Naive thymus-derived CD8-positive, alpha-beta T cell (primary cell): Measurements from ENCODE around the gene FZD7. TPM values are rescaled to one million over a fixed set of nuclear protein-coding genes. Genes with fewer than 3 reads are reported as not detected.

Experiments used
- ATAC-seq, 2 donors: fragments of 150-1000 bp; cut with Tn5 transposase in 1 of 2; sonication (Bioruptor Pico), chemical (Tn5 transposase) in 1 of 2; 1 replicate in 1 of 2; 2 replicates in 1 of 2; pipeline ENCODE4 v1.10.0; 2021; ENCODE audit warnings: mild to moderate bottlenecking in 2 of 2, moderate library complexity in 2 of 2
- POLR2A ChIA-PET: fragments of 350-600 bp; sonication (Branson Sonifier 250); formaldehyde crosslinking; loops from one replicate; lab custom pipeline; 2021; ENCODE audit warnings: antibody characterized with exemption; lab: Charles Lee
- DNase-seq, 10 donors: peaks; one replicate each; pipeline versions ENCODE4 v3.0.0 to v3.0.0-alpha.2; 2020 to 2022
- H3K27ac Mint-ChIP-seq, 10 donors: one replicate each; pipeline ENCODE4 v1.8.0; 2020 to 2022; ENCODE audit warnings: mild to moderate bottlenecking in 10 of 10, mixed read lengths in 10 of 10, moderate library complexity in 4 of 10, inconsistent platforms in 1 of 10
- H3K27me3 Mint-ChIP-seq, 5 donors: one replicate each; pipeline ENCODE4 v1.8.0; 2021 to 2022; ENCODE audit warnings: mixed read lengths in 5 of 5
- H3K36me3 Mint-ChIP-seq, 3 donors: one replicate each; pipeline ENCODE4 v1.8.0; 2020 to 2022; ENCODE audit warnings: mixed read lengths in 3 of 3, mild to moderate bottlenecking in 2 of 3, inconsistent platforms in 1 of 3
- H3K4me1 Mint-ChIP-seq, 4 donors: one replicate each; pipeline ENCODE4 v1.8.0; 2021 to 2022; ENCODE audit warnings: mixed read lengths in 4 of 4
- H3K4me3 Mint-ChIP-seq, 10 donors: one replicate each; pipeline ENCODE4 v1.8.0; 2020 to 2022; ENCODE audit warnings: mild to moderate bottlenecking in 10 of 10, mixed read lengths in 10 of 10, moderate library complexity in 6 of 10, inconsistent platforms in 1 of 10
- H3K9me3 Mint-ChIP-seq, 9 donors: one replicate each; pipeline ENCODE4 v1.8.0; 2020 to 2022; ENCODE audit warnings: mixed read lengths in 9 of 9, mild to moderate bottlenecking in 3 of 9, inconsistent platforms in 1 of 9, moderate library complexity in 1 of 9
- polyA plus RNA-seq, 3 donors: library from polyadenylated mRNA; unstranded; fragments of 300-500 nt; fragmentation: Illumina TruSeq; gene quantifications; one replicate each; pipeline ENCODE4 v1.2.3, GENCODE V29; 2021
- total RNA-seq, 8 experiments: library from RNA in 2 of 8; stranded (reverse) in 2 of 8; gene quantifications; one replicate each; pipeline ENCODE4 v1.2.3 and lab custom pipeline; 2021 to 2026

FZD7 gene
- total and polyA plus RNA-seq, 5 experiments from 2014 or later = 0.07 to 1.2 (median 0.94) TPM; not detected in 2

- Mint-ChIP-seq H3K36me3 (no peaks in the 10 kb centered on the region), H3K27ac (peak overlapping the region in 8 of 10 donors; percentile 12 to 79 (median 49)), H3K9me3 (no peaks in the 10 kb centered on the region), H3K4me1 (peaks cover 9 to 16% (median 12%) of the 10 kb centered on the region in 4 donors), H3K27me3 (peaks cover 4 to 11% (median 9%) of the 10 kb centered on the region in 5 donors), H3K4me3 (peak overlapping the region in 9 of 10 donors; percentile 84 to 99 (median 92))
- DNase-seq = peak in 5 of 10 donors; percentile 10 to 44 (median 30)
- peak; percentile 25 to 34 for ATAC-seq
- POLR2A ChIA-PET = no interaction called here
Observed at GRCh38 chr2:202032846-202033316, 774 bp upstream of the FZD7 start.

- peaks cover 10 to 24% (median 21%) of the 10 kb centered on the region in 5 donors for H3K27me3 Mint-ChIP-seq
- DNase-seq = peak in 5 of 10 donors; percentile 6 to 38 (median 34)
- peaks cover 9 to 16% (median 12%) of the 10 kb centered on the region in 4 donors for H3K4me1 Mint-ChIP-seq
Observed at GRCh38 chr2:202034249-202035088, 814 bp downstream of the FZD7 start.

GRCh38 chr2:202035089-202035940, 1.7 kb downstream of the FZD7 start:
- POLR2A ChIA-PET = no interaction called here
- Mint-ChIP-seq H3K4me3 (peak overlapping the region in 2 of 10 donors; percentile 91 to 92), H3K9me3 (peaks cover 0 to 2% (median 0%) of the 10 kb centered on the region in 9 donors), H3K27ac (peak overlapping the region in 2 of 10 donors; percentile 76 to 90), H3K36me3 (no peaks in the 10 kb centered on the region), H3K4me1 (peaks cover 9 to 16% (median 12%) of the 10 kb centered on the region in 4 donors), H3K27me3 (peaks cover 14 to 32% (median 29%) of the 10 kb centered on the region in 5 donors)
- ATAC-seq (peak in 1 of 2 donors; percentile 4), DNase-seq (peak in 3 of 10 donors; percentile 5 to 23 (median 18))

More at GRCh38 chr2:202034249-202035088, 814 bp downstream of the FZD7 start:
- Mint-ChIP-seq H3K4me3 (peak overlapping the region in 5 of 10 donors; percentile 81 to 92 (median 89)), H3K36me3 (no peaks in the 10 kb centered on the region), H3K27ac (peak overlapping the region in 6 of 10 donors; percentile 33 to 90 (median 80)), H3K9me3 (peaks cover 0 to 2% (median 0%) of the 10 kb centered on the region in 9 donors)
- peak; percentile 11 to 28 for ATAC-seq
- POLR2A ChIA-PET = no interaction called here

- Mint-ChIP-seq H3K36me3 (no peaks in the 10 kb centered on the region), H3K9me3 (peaks cover 0 to 2% (median 0%) of the 10 kb centered on the region in 9 donors), H3K27ac (no peak overlapping the region), H3K27me3 (peaks cover 18 to 39% (median 35%) of the 10 kb centered on the region in 5 donors), H3K4me1 (peaks cover 9 to 16% (median 12%) of the 10 kb centered on the region in 4 donors), H3K4me3 (no peak overlapping the region)
- DNase-seq = no peak
- ATAC-seq = no peak
- POLR2A ChIA-PET = no interaction called here
Observed at GRCh38 chr2:202035941-202036372, 2.3 kb downstream of the FZD7 start.

- Mint-ChIP-seq H3K27me3 (peaks cover 22 to 46% (median 37%) of the 10 kb centered on the region in 5 donors), H3K4me3 (no peak overlapping the region), H3K9me3 (peaks cover 0 to 2% (median 0%) of the 10 kb centered on the region in 9 donors), H3K36me3 (no peaks in the 10 kb centered on the region), H3K27ac (no peak overlapping the region), H3K4me1 (peaks cover 9 to 14% (median 11%) of the 10 kb centered on the region in 4 donors)
- POLR2A ChIA-PET = no interaction called here
- no peak for ATAC-seq
- no peak for DNase-seq
Observed at GRCh38 chr2:202036601-202037037, 3.0 kb downstream of the FZD7 start.

- ATAC-seq = no peak
- H3K4me3 Mint-ChIP-seq = no peak overlapping the region
- no peaks in the 10 kb centered on the region for H3K36me3 Mint-ChIP-seq
- no peak for DNase-seq
- H3K4me1 Mint-ChIP-seq = peaks cover 8 to 11% (median 9%) of the 10 kb centered on the region in 4 donors
- peaks cover 0 to 2% (median 0%) of the 10 kb centered on the region in 9 donors for H3K9me3 Mint-ChIP-seq
- POLR2A ChIA-PET = no interaction called here
- H3K27me3 Mint-ChIP-seq = peaks cover 25 to 47% (median 39%) of the 10 kb centered on the region in 5 donors
- no peak overlapping the region for H3K27ac Mint-ChIP-seq
Observed at GRCh38 chr2:202037086-202037485, 3.4 kb downstream of the FZD7 start.

GRCh38 chr2:202038471-202039277, 5.0 kb downstream of the FZD7 start:
- ATAC-seq = no peak
- Mint-ChIP-seq H3K36me3 (no peaks in the 10 kb centered on the region), H3K4me1 (peaks cover 0 to 4% (median 3%) of the 10 kb centered on the region in 4 donors), H3K4me3 (no peak overlapping the region), H3K27ac (no peak overlapping the region), H3K27me3 (peaks cover 22 to 50% (median 35%) of the 10 kb centered on the region in 5 donors), H3K9me3 (peaks cover 0 to 2% (median 0%) of the 10 kb centered on the region in 9 donors)
- no peak for DNase-seq
- POLR2A ChIA-PET = no interaction called here

- DNase-seq (no peak), ATAC-seq (no peak)
- Mint-ChIP-seq H3K27me3 (peaks cover 26 to 54% (median 37%) of the 10 kb centered on the region in 5 donors), H3K9me3 (peaks cover 0 to 2% (median 0%) of the 10 kb centered on the region in 9 donors), H3K36me3 (no peaks in the 10 kb centered on the region), H3K27ac (no peak overlapping the region), H3K4me3 (no peak overlapping the region), H3K4me1 (peaks cover 0 to 4% (median 3%) of the 10 kb centered on the region in 4 donors)
- POLR2A ChIA-PET = no interaction called here
Observed at GRCh38 chr2:202039278-202040078, 5.8 kb downstream of the FZD7 start.

- H3K27ac Mint-ChIP-seq = no peak overlapping the region
- DNase-seq = no peak
- H3K9me3 Mint-ChIP-seq = peaks cover 0 to 2% (median 0%) of the 10 kb centered on the region in 9 donors
- no peak overlapping the region for H3K4me3 Mint-ChIP-seq
- H3K27me3 Mint-ChIP-seq = peaks cover 29 to 56% (median 38%) of the 10 kb centered on the region in 5 donors
- POLR2A ChIA-PET = no interaction called here
- no peak for ATAC-seq
- no peaks in the 10 kb centered on the region for H3K36me3 Mint-ChIP-seq
- no peaks in the 10 kb centered on the region for H3K4me1 Mint-ChIP-seq
Observed at GRCh38 chr2:202040079-202040844, 6.6 kb downstream of the FZD7 start.

GRCh38 chr2:202042444-202042843, 8.8 kb downstream of the FZD7 start:
- no peak overlapping the region for H3K4me3 Mint-ChIP-seq
- DNase-seq (no peak), ATAC-seq (no peak)
- POLR2A ChIA-PET = no interaction called here
- H3K9me3 Mint-ChIP-seq = peaks cover 0 to 2% (median 0%) of the 10 kb centered on the region in 9 donors
- no peaks in the 10 kb centered on the region for H3K36me3 Mint-ChIP-seq
- H3K27ac Mint-ChIP-seq = no peak overlapping the region
- H3K4me1 Mint-ChIP-seq = no peaks in the 10 kb centered on the region
- peaks cover 41 to 68% (median 47%) of the 10 kb centered on the region in 5 donors for H3K27me3 Mint-ChIP-seq
